Trophoblast cell (in vitro differentiated cells and primary cell): ENCODE data around the gene FIBP.

Source experiments
- DNase-seq, 2 donors: peaks; one replicate each; pipeline ENCODE4 v3.0.0-alpha.2; 2016
- H2AFZ ChIP-seq: 2 replicates; pipeline ENCODE4 v1.6.1; 2013; ENCODE audit warnings: low read length, moderate library complexity, mild to moderate bottlenecking; ENCODE audit not compliant: insufficient read depth, poor library complexity
- H2AK5ac ChIP-seq: 2 replicates; pipeline ENCODE4 v1.6.1; 2013; ENCODE audit warnings: mild to moderate bottlenecking, low read length
- H2BK120ac ChIP-seq: 2 replicates; pipeline ENCODE4 v1.6.1; 2013; ENCODE audit warnings: low read length, mild to moderate bottlenecking, moderate library complexity; ENCODE audit not compliant: insufficient read depth, poor library complexity
- H2BK12ac ChIP-seq: 2 replicates; pipeline ENCODE4 v1.6.1; 2013; ENCODE audit warnings: mild to moderate bottlenecking, low read length, moderate library complexity
- H2BK5ac ChIP-seq: 2 replicates; pipeline ENCODE4 v1.6.1; 2013; ENCODE audit warnings: low read length, low read depth, moderate library complexity, mild to moderate bottlenecking; ENCODE audit not compliant: poor library complexity
- H3K14ac ChIP-seq: 2 replicates; pipeline ENCODE4 v1.6.1; 2013; ENCODE audit warnings: mild to moderate bottlenecking, low read length
- H3K18ac ChIP-seq: 2 replicates; pipeline ENCODE4 v1.6.1; 2013; ENCODE audit warnings: mild to moderate bottlenecking, low read length
- H3K23ac ChIP-seq: 2 replicates; pipeline ENCODE4 v1.6.1; 2013; ENCODE audit warnings: low read length
- H3K27ac ChIP-seq: 2 replicates; pipeline ENCODE4 v1.5.1; 2013; ENCODE audit warnings: low read depth, mild to moderate bottlenecking, inconsistent platforms, low read length, moderate library complexity
- H3K27me3 ChIP-seq: 2 replicates; pipeline ENCODE4 v1.6.1; 2013; ENCODE audit warnings: inconsistent platforms, mild to moderate bottlenecking, low read length, moderate library complexity; ENCODE audit not compliant: insufficient read depth
- H3K36me3 ChIP-seq, 2 experiments: 1 replicate in 1 of 2; 2 replicates in 1 of 2; pipeline ENCODE4 v1.6.1; 2013; ENCODE audit warnings: low read length in 2 of 2, mild to moderate bottlenecking in 2 of 2, moderate library complexity in 1 of 2; ENCODE audit not compliant: insufficient read depth in 2 of 2, control insufficient read depth in 1 of 2
- H3K4ac ChIP-seq: 2 replicates; pipeline ENCODE4 v1.6.1; 2013; ENCODE audit warnings: low read depth, mild to moderate bottlenecking, low read length, moderate library complexity
- H3K4me1 ChIP-seq, 2 experiments: 1 replicate in 1 of 2; 2 replicates in 1 of 2; pipeline ENCODE4 v1.6.1; 2013; ENCODE audit warnings: low read length in 2 of 2, mild to moderate bottlenecking in 2 of 2, moderate library complexity in 1 of 2; ENCODE audit not compliant: insufficient read depth in 2 of 2, control insufficient read depth in 1 of 2
- H3K4me2 ChIP-seq: 2 replicates; pipeline ENCODE4 v1.6.1; 2013; ENCODE audit warnings: inconsistent platforms, mild to moderate bottlenecking, low read length, moderate library complexity
- H3K4me3 ChIP-seq: 2 replicates; pipeline ENCODE4 v1.5.1; 2013; ENCODE audit warnings: mild to moderate bottlenecking, low read depth, low read length, inconsistent platforms
- H3K79me1 ChIP-seq: one replicate; pipeline ENCODE4 v1.6.1; 2013; ENCODE audit warnings: low read length
- H3K79me2 ChIP-seq: 2 replicates; pipeline ENCODE4 v1.6.1; 2013; ENCODE audit warnings: low read length, mild to moderate bottlenecking; ENCODE audit not compliant: control insufficient read depth, insufficient read depth, poor library complexity
- H3K9ac ChIP-seq: 2 replicates; pipeline ENCODE4 v1.6.1; 2013; ENCODE audit warnings: mild to moderate bottlenecking, low read length
- H3K9me3 ChIP-seq: 2 replicates; pipeline ENCODE4 v1.6.1; 2013; ENCODE audit warnings: low read depth, mild to moderate bottlenecking, control low read depth, inconsistent platforms, low read length; ENCODE audit not compliant: insufficient read depth
- H4K12ac ChIP-seq: 2 replicates; pipeline ENCODE4 v1.6.1; 2013; ENCODE audit warnings: low read depth, mild to moderate bottlenecking, low read length, moderate library complexity
- H4K8ac ChIP-seq: 2 replicates; pipeline ENCODE4 v1.6.1; 2013; ENCODE audit warnings: low read depth, mild to moderate bottlenecking, low read length, moderate library complexity
- H4K91ac ChIP-seq: one replicate; pipeline ENCODE4 v1.6.1; 2013; ENCODE audit warnings: low read depth, mild to moderate bottlenecking, low read length, moderate library complexity
- WGBS: extraction: QIAGEN DNeasy Blood & Tissue Kit; methylation state at CpG from one replicate; pipeline ENCODE4 v1.1.7; 2013; ENCODE audit warnings: missing lambda C conversion rate; ENCODE audit not compliant: insufficient read length, insufficient coverage; ENCODE audit errors: extremely low coverage; 5-methylcytosine and 5-hydroxymethylcytosine counted together

FIBP gene

DNA sequence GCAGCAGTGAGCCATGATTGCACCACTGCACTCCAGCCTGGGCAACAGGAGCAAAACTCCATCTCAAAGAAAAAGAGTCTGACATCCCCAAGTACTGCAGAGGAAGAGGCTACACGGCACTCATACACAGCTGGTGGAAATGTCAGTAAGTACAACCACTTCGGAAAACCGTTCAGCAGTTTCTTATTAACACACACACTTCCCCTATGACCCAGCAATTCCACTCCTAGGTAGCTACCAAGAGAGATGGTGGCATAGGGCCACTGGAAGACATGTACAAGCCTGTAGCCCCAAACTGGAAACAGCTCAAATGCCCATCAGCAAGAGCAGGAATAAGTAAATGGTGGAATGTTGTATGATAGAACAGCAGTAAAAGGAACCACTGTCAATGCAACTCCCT, 34.3 kb upstream of the FIBP start:
- peaks cover 13 to 16% of the 10 kb centered on the region in 2 experiments for H3K4me1 ChIP-seq
- H3K27me3 ChIP-seq, result no peaks in the 10 kb centered on the region
- no peak overlapping the region for H4K12ac ChIP-seq
- no peak overlapping the region for H3K23ac ChIP-seq
- no peak overlapping the region for H3K14ac ChIP-seq
- H4K91ac ChIP-seq, result no peak overlapping the region
- H3K9ac ChIP-seq, result no peak overlapping the region
- H3K79me2 ChIP-seq, result peaks cover 10% of the 10 kb centered on the region
- H3K79me1 ChIP-seq, result peaks cover 8% of the 10 kb centered on the region
- no peak overlapping the region for H4K8ac ChIP-seq
- H3K18ac ChIP-seq, result no peak overlapping the region
- DNase-seq, result no peak
- peaks cover 2% of the 10 kb centered on the region for H3K9me3 ChIP-seq
- H3K4me2 ChIP-seq, result no peak overlapping the region
- H2AFZ ChIP-seq, result no peak overlapping the region
- H3K4me3 ChIP-seq, result no peak overlapping the region
- H3K36me3 ChIP-seq, result peaks cover 21 to 24% of the 10 kb centered on the region in 2 experiments
- H3K4ac ChIP-seq, result no peak overlapping the region
- no peak overlapping the region for H2BK120ac ChIP-seq
- no peak overlapping the region for H2BK5ac ChIP-seq
- no CpG with 5 or more reads among the region's 3 CpGs for WGBS
- H3K27ac ChIP-seq, result no peak overlapping the region
- no peak overlapping the region for H2BK12ac ChIP-seq
- H2AK5ac ChIP-seq, result no peak overlapping the region

DNA sequence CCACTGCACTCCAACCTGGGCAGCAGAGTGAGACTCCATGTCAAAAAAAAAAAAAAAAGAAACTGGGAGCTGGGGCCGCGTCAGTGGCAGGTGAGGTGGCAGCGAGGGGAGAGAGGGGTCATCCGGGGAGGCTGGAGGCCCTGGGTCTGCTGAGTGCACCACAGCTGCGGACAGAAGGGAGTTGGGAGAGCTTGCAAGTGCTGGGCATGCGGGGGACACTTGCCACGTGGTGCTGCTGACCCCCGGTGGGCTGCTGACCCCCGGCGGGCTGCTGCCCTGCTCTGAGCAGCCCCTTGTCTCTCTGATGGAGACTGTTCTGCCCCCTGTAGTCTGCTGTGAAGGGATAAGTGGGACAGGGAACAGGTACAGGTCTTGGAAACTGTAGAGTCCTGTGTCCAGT, 33.6 kb upstream of the FIBP start:
- Histone ChIP-seq H2AK5ac (no peak overlapping the region), H2BK5ac (no peak overlapping the region), H4K12ac (no peak overlapping the region), H3K18ac (no peak overlapping the region), H3K4me1 (peaks cover 20 to 21% of the 10 kb centered on the region in 2 experiments), H2BK12ac (no peak overlapping the region), H2BK120ac (no peak overlapping the region), H3K27ac (no peak overlapping the region), H4K8ac (no peak overlapping the region), H4K91ac (no peak overlapping the region), H3K27me3 (no peaks in the 10 kb centered on the region), H3K4ac (no peak overlapping the region), H3K36me3 (peaks cover 26 to 29% of the 10 kb centered on the region in 2 experiments), H3K4me2 (no peak overlapping the region), H3K23ac (no peak overlapping the region), H3K79me2 (peaks cover 10% of the 10 kb centered on the region), H2AFZ (no peak overlapping the region), H3K4me3 (no peak overlapping the region), H3K79me1 (peaks cover 8% of the 10 kb centered on the region), H3K14ac (no peak overlapping the region), H3K9me3 (peaks cover 2% of the 10 kb centered on the region), H3K9ac (no peak overlapping the region)
- no CpG with 5 or more reads among the region's 10 CpGs for WGBS
- DNase-seq, result no peak

DNA sequence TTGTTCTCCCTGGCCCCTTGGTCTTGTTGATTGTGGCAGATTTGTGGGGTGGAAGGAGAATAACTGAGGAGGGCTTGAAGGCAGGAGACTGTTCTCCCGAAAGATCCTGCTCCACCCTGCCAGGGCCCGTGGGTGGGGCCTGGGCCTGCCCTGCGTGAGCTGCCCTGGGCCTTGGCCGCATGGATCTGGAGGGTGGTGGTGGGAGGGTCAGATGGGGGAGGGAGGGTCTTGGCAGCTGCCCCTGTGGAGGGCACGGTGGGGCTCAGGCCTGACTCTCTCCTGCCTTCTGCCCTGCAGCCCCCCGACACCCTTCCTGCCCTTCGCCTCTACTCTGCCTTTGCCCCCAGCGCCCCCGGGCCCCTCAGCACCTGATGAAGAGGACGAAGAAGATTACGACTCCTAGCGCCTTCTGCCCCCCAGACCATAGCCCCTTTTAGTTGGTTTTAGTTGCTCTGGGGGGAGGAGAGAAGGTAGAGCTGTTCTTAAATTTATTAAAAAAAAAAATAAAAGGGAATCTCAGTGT, 32.8 kb upstream of the FIBP start:
- H3K23ac ChIP-seq, result no peak overlapping the region
- no peak overlapping the region for H2BK12ac ChIP-seq
- H3K4me3 ChIP-seq, result no peak overlapping the region
- no peak overlapping the region for H2BK120ac ChIP-seq
- no peak overlapping the region for H2AFZ ChIP-seq
- H4K12ac ChIP-seq, result no peak overlapping the region
- no peak for DNase-seq
- no peak overlapping the region for H4K8ac ChIP-seq
- H3K27me3 ChIP-seq, result no peaks in the 10 kb centered on the region
- no peak overlapping the region for H3K18ac ChIP-seq
- H3K27ac ChIP-seq, result no peak overlapping the region
- H3K79me2 ChIP-seq, result peaks cover 10% of the 10 kb centered on the region
- no peak overlapping the region for H3K4ac ChIP-seq
- no peak overlapping the region for H3K14ac ChIP-seq
- H3K4me2 ChIP-seq, result no peak overlapping the region
- H3K9me3 ChIP-seq, result peaks cover 2% of the 10 kb centered on the region
- no peak overlapping the region for H4K91ac ChIP-seq
- peaks cover 26 to 31% of the 10 kb centered on the region in 2 experiments for H3K36me3 ChIP-seq
- no CpG with 5 or more reads among the region's 12 CpGs for WGBS
- peaks cover 9% of the 10 kb centered on the region for H3K79me1 ChIP-seq
- H2AK5ac ChIP-seq, result no peak overlapping the region
- H3K4me1 ChIP-seq, result peaks cover 26 to 29% of the 10 kb centered on the region in 2 experiments
- H2BK5ac ChIP-seq, result no peak overlapping the region
- H3K9ac ChIP-seq, result no peak overlapping the region

DNA sequence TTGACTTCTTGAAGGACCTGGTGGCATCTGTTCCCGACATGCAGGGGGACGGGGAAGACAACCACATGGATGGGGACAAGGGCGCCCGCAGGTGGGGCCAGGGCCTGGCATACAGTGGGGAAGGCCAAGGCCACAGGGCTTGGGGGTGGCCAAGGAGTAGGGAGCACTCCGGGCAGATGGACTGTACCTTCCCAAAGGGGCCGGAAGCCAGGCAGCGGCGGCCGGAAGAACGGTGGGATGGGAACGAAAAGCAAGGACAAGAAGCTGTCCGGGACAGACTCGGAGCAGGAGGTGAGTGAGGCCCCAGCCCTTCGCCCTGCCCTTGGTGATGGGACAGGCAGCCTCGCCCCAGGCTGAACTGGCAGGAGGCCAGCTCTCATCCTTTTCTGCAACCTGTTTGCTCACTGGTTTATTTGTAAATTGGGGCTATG, 32.1 kb upstream of the FIBP start:
- WGBS, result no CpG with 5 or more reads among the region's 15 CpGs
- H3K27me3 ChIP-seq, result no peaks in the 10 kb centered on the region
- no peak overlapping the region for H3K23ac ChIP-seq
- no peak overlapping the region for H4K12ac ChIP-seq
- H3K9me3 ChIP-seq, result peaks cover 2% of the 10 kb centered on the region
- no peak for DNase-seq
- no peak overlapping the region for H2AFZ ChIP-seq
- no peak overlapping the region for H3K4ac ChIP-seq
- peaks cover 10% of the 10 kb centered on the region for H3K79me2 ChIP-seq
- peaks cover 32 to 36% of the 10 kb centered on the region in 2 experiments for H3K4me1 ChIP-seq
- H2BK12ac ChIP-seq, result no peak overlapping the region
- peak overlapping the region; percentile 73 for H3K4me2 ChIP-seq
- H3K18ac ChIP-seq, result peak overlapping the region; percentile 11
- peak overlapping the region; percentile 18 for H3K9ac ChIP-seq
- H3K79me1 ChIP-seq, result peaks cover 15% of the 10 kb centered on the region
- H3K36me3 ChIP-seq, result peaks cover 26 to 31% of the 10 kb centered on the region in 2 experiments
- H2BK120ac ChIP-seq, result no peak overlapping the region
- H3K27ac ChIP-seq, result no peak overlapping the region
- H4K91ac ChIP-seq, result no peak overlapping the region
- H2AK5ac ChIP-seq, result no peak overlapping the region
- H2BK5ac ChIP-seq, result no peak overlapping the region
- peak overlapping the region; percentile 92 for H3K4me3 ChIP-seq
- peak overlapping the region; percentile 35 for H3K14ac ChIP-seq
- H4K8ac ChIP-seq, result no peak overlapping the region
